GM23338 (cell line): Measurements from ENCODE around the gene TMC2.

Experiments
- EZH2 ChIP-seq: fragments of 200-600 bp; sonication (generic); IDR thresholded peaks from one replicate; pipeline ENCODE4 v1.8.0; 2017; ENCODE audit warnings: antibody characterized with exemption, mild to moderate bottlenecking, low read depth; ENCODE audit not compliant: unreplicated experiment
- EZH2phosphoT487 ChIP-seq: fragments of 200-600 bp; sonication (generic); IDR thresholded peaks from one replicate; pipeline ENCODE4 v1.8.1; 2018; ENCODE audit warnings: antibody characterized with exemption; ENCODE audit not compliant: unreplicated experiment
- REST ChIP-seq: IDR thresholded peaks from one replicate; pipeline ENCODE4 v1.6.1; 2018; ENCODE audit warnings: antibody characterized with exemption; ENCODE audit not compliant: unreplicated experiment
- TF ChIP-seq, protein P1 (sequence below), 2 experiments: fragments of 200-600 bp in 1 of 2; sonication (generic) in 1 of 2; conservative IDR thresholded peaks; 2 replicates each; pipeline versions ENCODE4 v1.5.1 to v1.6.1; 2016 to 2017; ENCODE audit warnings: antibody characterized with exemption in 2 of 2, low read depth in 2 of 2, mild to moderate bottlenecking in 2 of 2, moderate library complexity in 1 of 2

GRCh38 chr20:2602046-2602735, 65.8 kb downstream of the TMC2 start:
- TF ChIP-seq, protein P1, sequence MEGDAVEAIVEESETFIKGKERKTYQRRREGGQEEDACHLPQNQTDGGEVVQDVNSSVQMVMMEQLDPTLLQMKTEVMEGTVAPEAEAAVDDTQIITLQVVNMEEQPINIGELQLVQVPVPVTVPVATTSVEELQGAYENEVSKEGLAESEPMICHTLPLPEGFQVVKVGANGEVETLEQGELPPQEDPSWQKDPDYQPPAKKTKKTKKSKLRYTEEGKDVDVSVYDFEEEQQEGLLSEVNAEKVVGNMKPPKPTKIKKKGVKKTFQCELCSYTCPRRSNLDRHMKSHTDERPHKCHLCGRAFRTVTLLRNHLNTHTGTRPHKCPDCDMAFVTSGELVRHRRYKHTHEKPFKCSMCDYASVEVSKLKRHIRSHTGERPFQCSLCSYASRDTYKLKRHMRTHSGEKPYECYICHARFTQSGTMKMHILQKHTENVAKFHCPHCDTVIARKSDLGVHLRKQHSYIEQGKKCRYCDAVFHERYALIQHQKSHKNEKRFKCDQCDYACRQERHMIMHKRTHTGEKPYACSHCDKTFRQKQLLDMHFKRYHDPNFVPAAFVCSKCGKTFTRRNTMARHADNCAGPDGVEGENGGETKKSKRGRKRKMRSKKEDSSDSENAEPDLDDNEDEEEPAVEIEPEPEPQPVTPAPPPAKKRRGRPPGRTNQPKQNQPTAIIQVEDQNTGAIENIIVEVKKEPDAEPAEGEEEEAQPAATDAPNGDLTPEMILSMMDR (conservative IDR thresholded peaks at IDR 0.05; ENCODE audit: low read depth in 2 of 2) = no peak
- TF ChIP-seq REST (no peak), EZH2phosphoT487 (no peak), EZH2 (no peak)
